ENCODE measurements around the gene EFNA2.

Gene EFNA2

DNA sequence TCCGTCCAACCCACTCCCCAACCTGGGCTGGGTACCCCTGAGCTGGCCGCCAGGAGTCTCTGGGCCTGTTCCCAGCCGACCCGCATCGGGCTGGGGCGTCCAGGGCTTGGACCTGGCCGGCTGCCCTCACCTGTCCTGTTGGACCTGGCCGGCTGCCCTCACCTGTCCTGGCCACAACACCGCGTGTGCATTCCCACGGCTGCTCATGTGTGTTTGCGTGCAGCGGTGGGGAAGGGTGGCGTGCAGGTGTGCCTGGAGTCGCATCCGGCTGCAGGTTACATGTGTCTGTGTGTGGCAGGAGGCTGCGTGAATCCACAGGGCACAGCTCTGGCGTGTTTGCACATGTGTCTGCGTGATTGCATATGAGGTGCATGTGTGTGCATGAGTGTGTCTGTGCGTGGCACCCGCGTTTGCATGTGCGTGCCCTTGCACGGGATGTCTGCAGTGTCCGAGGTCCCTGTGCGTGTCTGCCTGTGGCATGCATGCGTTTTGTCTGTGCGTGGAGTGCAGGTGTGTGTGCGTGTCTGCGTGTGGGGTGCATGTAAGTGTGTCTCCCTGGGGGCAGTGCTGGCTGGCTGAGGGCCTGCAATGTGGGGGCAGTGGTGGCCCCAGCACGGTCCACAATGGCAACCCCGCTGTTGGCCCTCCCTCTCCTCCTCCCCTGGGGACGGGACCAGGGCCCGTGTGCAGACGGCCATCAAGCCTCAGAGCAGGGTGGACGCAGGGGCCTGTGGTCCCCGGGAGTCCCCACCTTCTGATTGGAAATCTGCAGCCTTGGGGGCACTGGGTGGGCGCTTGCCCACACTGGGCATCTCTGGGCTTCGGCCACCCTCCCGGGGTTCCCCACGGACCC, 3.4 kb downstream of the EFNA2 start:
- Histone ChIP-seq H3K36me3 (ENCODE audit: control insufficient read depth, insufficient read depth, low read length) (no peaks in the 10 kb centered on the region), H3K27ac (no peak overlapping the region), H3K4me1 (peaks cover 3% of the 10 kb centered on the region), H3K9me3 (ENCODE audit: control insufficient read depth, low read length) (no peaks in the 10 kb centered on the region), H3K4me3 (ENCODE audit: low read depth, low read length) (no peak overlapping the region), H3K79me2 (no peaks in the 10 kb centered on the region), H3K27me3 (ENCODE audit: control insufficient read depth, insufficient read depth, low read length) (no peaks in the 10 kb centered on the region), H2AFZ (no peak overlapping the region), H3K4me2 (ENCODE audit: low read length) (peak overlapping the region; percentile 6), H3K9ac (no peak overlapping the region)
- TF ChIP-seq, protein P1, sequence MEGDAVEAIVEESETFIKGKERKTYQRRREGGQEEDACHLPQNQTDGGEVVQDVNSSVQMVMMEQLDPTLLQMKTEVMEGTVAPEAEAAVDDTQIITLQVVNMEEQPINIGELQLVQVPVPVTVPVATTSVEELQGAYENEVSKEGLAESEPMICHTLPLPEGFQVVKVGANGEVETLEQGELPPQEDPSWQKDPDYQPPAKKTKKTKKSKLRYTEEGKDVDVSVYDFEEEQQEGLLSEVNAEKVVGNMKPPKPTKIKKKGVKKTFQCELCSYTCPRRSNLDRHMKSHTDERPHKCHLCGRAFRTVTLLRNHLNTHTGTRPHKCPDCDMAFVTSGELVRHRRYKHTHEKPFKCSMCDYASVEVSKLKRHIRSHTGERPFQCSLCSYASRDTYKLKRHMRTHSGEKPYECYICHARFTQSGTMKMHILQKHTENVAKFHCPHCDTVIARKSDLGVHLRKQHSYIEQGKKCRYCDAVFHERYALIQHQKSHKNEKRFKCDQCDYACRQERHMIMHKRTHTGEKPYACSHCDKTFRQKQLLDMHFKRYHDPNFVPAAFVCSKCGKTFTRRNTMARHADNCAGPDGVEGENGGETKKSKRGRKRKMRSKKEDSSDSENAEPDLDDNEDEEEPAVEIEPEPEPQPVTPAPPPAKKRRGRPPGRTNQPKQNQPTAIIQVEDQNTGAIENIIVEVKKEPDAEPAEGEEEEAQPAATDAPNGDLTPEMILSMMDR (IDR thresholded peaks at IDR 0.05): no peak

DNA sequence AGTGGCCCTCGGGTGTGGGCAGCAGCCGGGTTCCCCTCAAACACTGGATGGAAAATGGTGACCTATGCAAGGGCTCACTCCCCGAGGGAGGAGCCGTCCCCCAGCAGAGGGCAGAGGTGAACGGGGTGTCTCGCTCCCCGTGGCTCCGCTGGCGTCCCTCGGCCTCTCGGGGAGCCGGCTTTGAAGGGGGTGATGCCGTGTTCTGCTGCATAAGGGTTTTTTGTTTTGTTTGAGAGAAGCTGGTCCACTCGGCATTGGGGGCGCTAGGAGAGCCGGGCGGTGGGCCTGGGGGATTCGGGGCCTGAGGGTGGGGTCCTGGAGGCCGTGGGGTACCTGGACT, 4.0 kb downstream of the EFNA2 start:
- no peak overlapping the region for H3K4me3 ChIP-seq (ENCODE audit: low read depth, low read length)
- H3K4me1 ChIP-seq: peaks cover 3% of the 10 kb centered on the region
- no peak overlapping the region for H3K4me2 ChIP-seq (ENCODE audit: low read length)
- H3K9me3 ChIP-seq (ENCODE audit: control insufficient read depth, low read length): no peaks in the 10 kb centered on the region
- H3K79me2 ChIP-seq: no peaks in the 10 kb centered on the region
- no peaks in the 10 kb centered on the region for H3K27me3 ChIP-seq (ENCODE audit: control insufficient read depth, insufficient read depth, low read length)
- H3K36me3 ChIP-seq (ENCODE audit: control insufficient read depth, insufficient read depth, low read length): no peaks in the 10 kb centered on the region
- no peak overlapping the region for H2AFZ ChIP-seq
- H3K9ac ChIP-seq: no peak overlapping the region
- no peak overlapping the region for H3K27ac ChIP-seq
- TF ChIP-seq, protein P1 (IDR thresholded peaks at IDR 0.05): no peak

DNA sequence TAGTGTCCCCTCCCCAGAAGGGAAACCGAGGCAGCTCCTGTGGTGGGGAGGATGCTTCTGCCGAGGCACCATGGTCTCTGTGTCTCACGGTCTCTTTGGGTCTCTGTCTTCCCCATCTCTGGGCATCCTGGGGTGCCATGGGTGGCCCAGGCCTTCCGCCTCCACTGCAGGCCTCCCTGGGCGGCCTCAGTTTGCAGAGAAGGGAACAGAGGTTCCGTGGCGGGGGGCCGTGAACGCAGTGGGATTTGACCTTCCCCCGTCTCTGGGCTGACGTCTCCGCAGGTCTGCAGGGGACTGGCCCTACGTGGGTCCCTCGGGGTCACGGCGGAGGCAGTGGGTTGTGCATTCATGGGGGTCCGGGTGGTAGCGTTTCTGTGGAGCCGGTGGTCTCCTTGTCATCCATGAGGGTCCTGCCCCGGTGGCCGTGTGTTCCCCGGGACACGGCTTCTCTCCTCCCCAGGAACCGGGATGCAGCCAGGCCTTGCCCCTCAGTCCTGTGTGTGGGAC, 4.6 kb downstream of the EFNA2 start:
- Histone ChIP-seq H3K4me1 (peaks cover 3% of the 10 kb centered on the region), H3K27me3 (ENCODE audit: control insufficient read depth, insufficient read depth, low read length) (no peaks in the 10 kb centered on the region), H3K4me3 (ENCODE audit: low read depth, low read length) (no peak overlapping the region), H3K27ac (no peak overlapping the region), H3K9me3 (ENCODE audit: control insufficient read depth, low read length) (no peaks in the 10 kb centered on the region), H2AFZ (no peak overlapping the region), H3K36me3 (ENCODE audit: control insufficient read depth, insufficient read depth, low read length) (no peaks in the 10 kb centered on the region), H3K79me2 (no peaks in the 10 kb centered on the region), H3K4me2 (ENCODE audit: low read length) (no peak overlapping the region), H3K9ac (no peak overlapping the region)
- TF ChIP-seq, protein P1 (IDR thresholded peaks at IDR 0.05): no peak

DNA sequence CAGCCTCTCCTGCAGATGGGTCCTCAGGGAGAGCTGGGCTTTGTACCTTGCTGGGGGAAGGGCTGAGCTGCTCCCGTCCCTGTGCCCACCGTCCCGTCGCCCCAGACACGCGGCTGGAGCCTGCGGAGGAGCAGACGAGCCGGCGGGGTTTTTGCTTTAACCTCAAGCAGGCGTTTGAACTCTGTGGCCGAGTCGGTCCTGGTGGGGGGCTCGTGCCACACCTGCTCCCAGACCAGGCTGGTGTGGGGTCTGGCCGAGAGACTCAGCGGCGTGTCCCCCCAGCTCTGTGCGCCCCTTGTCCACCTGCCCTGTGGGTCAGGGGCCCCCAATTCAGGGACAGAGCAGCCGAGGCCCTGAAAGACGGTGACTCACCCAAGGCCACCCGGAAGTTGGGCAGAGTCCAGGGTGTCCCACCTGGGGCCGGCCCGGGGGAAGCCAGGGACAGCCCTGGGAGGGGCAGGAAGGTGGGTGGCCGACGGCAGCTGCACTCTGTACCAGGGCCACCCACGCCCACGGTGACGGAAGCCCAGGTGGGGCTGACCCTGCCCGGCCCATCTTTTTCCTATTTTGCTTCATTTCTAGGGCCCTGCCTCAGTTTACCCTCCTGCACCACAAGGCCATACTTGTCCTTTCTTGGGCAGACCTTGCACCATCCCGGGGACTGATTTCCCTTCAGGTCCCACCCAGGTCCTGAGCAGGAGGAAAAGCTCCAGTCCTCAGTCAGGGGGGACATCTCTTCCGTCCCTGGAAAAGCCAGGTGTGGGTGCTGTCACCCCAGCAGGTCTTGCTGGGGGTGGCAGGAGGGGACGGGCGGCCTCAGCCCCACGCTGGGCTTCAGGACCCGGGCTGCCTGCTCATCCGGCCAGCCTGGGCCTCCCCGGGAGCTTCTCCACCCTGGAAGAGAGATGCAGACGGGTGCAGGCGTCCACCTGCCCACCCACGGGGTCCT, 5.3 kb downstream of the EFNA2 start:
- H3K9ac ChIP-seq: no peak overlapping the region
- no peaks in the 10 kb centered on the region for H3K36me3 ChIP-seq (ENCODE audit: control insufficient read depth, insufficient read depth, low read length)
- H3K4me2 ChIP-seq (ENCODE audit: low read length): no peak overlapping the region
- no peaks in the 10 kb centered on the region for H3K79me2 ChIP-seq
- no peaks in the 10 kb centered on the region for H3K27me3 ChIP-seq (ENCODE audit: control insufficient read depth, insufficient read depth, low read length)
- no peak overlapping the region for H2AFZ ChIP-seq
- no peak overlapping the region for H3K27ac ChIP-seq
- H3K4me1 ChIP-seq: peaks cover 7% of the 10 kb centered on the region
- no peaks in the 10 kb centered on the region for H3K9me3 ChIP-seq (ENCODE audit: control insufficient read depth, low read length)
- TF ChIP-seq, protein P1 (IDR thresholded peaks at IDR 0.05): no peak
- no peak overlapping the region for H3K4me3 ChIP-seq (ENCODE audit: low read depth, low read length)
